MM.1S (cell line): ENCODE results near the gene SPDL1.

Experiments
- DNase-seq: peaks from one replicate; pipeline ENCODE4 v3.0.0-alpha.2; 2015
- H2AFZ ChIP-seq: fragments of 300-600 bp; sonication (generic); 2 replicates; pipeline ENCODE4 v1.6.0; 2016; ENCODE audit warnings: antibody characterized with exemption, low read length
- H3F3A ChIP-seq: fragments of 300-600 bp; sonication (generic); 2 replicates; pipeline ENCODE4 v1.6.1; 2016; ENCODE audit warnings: mild to moderate bottlenecking, antibody characterized with exemption, low read length, moderate library complexity, mixed read lengths; ENCODE audit not compliant: insufficient read depth
- H3K27ac ChIP-seq: fragments of 300-600 bp; sonication (generic); 2 replicates; pipeline ENCODE4 v1.5.1; 2016; ENCODE audit warnings: mild to moderate bottlenecking, low read length
- H3K27me3 ChIP-seq: fragments of 300-600 bp; sonication (generic); replicated peaks from 2 replicates; pipeline ENCODE4 v1.6.0; 2016; ENCODE audit warnings: low read length; ENCODE audit not compliant: insufficient read depth
- H3K36me3 ChIP-seq: fragments of 300-600 bp; sonication (generic); replicated peaks from 2 replicates; pipeline ENCODE4 v1.6.1; 2016; ENCODE audit warnings: mild to moderate bottlenecking, low read length, mixed read lengths; ENCODE audit not compliant: insufficient read depth
- H3K4me1 ChIP-seq: fragments of 300-600 bp; sonication (generic); 2 replicates; pipeline ENCODE4 v1.6.1; 2016; ENCODE audit warnings: low read length, mixed read lengths
- H3K4me2 ChIP-seq: fragments of 300-600 bp; sonication (generic); 2 replicates; pipeline ENCODE4 v1.6.0; 2016; ENCODE audit warnings: low read depth, low read length
- H3K4me3 ChIP-seq: fragments of 300-600 bp; sonication (generic); 2 replicates; pipeline ENCODE4 v1.5.1; 2016; ENCODE audit warnings: low read length, mixed read lengths
- H3K79me2 ChIP-seq: fragments of 300-600 bp; sonication (generic); 2 replicates; pipeline ENCODE4 v1.6.1; 2016; ENCODE audit warnings: mixed run types, low read length, mixed read lengths
- H3K9ac ChIP-seq: fragments of 300-600 bp; sonication (generic); 2 replicates; pipeline ENCODE4 v1.6.1; 2016; ENCODE audit warnings: low read length, mixed read lengths
- H3K9me2 ChIP-seq: fragments of 300-600 bp; sonication (generic); replicated peaks from 2 replicates; pipeline ENCODE4 v1.6.1; 2016; ENCODE audit warnings: mild to moderate bottlenecking, low read length, mixed read lengths; ENCODE audit not compliant: insufficient read depth
- H3K9me3 ChIP-seq: fragments of 300-600 bp; sonication (generic); replicated peaks from 2 replicates; pipeline ENCODE4 v1.6.1; 2016; ENCODE audit warnings: mild to moderate bottlenecking, low read length, mixed read lengths; ENCODE audit not compliant: insufficient read depth
- H4K20me1 ChIP-seq: fragments of 300-600 bp; sonication (generic); 2 replicates; pipeline ENCODE4 v1.6.1; 2016; ENCODE audit warnings: mild to moderate bottlenecking, low read length, moderate library complexity, mixed read lengths; ENCODE audit not compliant: insufficient read depth
- CTCF ChIP-seq: fragments of 300-600 bp; sonication (generic); IDR thresholded peaks from 2 replicates; pipeline ENCODE4 v1.5.1; 2016; ENCODE audit warnings: antibody characterized with exemption, low read length, mixed read lengths
- EZH2 ChIP-seq: fragments of 300-600 bp; sonication (generic); optimal IDR thresholded peaks from 2 replicates; pipeline ENCODE3; 2017; ENCODE audit warnings: low read depth, mild to moderate bottlenecking, antibody characterized with exemption, low read length, mixed read lengths
- EZH2phosphoT487 ChIP-seq: fragments of 300-600 bp; sonication (generic); IDR thresholded peaks from 2 replicates; pipeline ENCODE4 v1.6.1; 2018; ENCODE audit warnings: antibody characterized with exemption, low read length

Gene SPDL1

GRCh38 chr5:169648725-169649310 is 65.2 kb downstream of the SPDL1 start:
- Histone ChIP-seq H3K9me2 (no peaks in the 10 kb centered on the region), H3K4me3 (no peak overlapping the region), H4K20me1 (peaks cover 31% of the 10 kb centered on the region), H3K27me3 (no peaks in the 10 kb centered on the region), H3K4me2 (no peak overlapping the region), H3K27ac (no peak overlapping the region), H3K9ac (no peak overlapping the region), H3K4me1 (peaks cover 30% of the 10 kb centered on the region), H2AFZ (no peak overlapping the region), H3K36me3 (no peaks in the 10 kb centered on the region), H3K79me2 (peaks cover 99% of the 10 kb centered on the region), H3K9me3 (no peaks in the 10 kb centered on the region), H3F3A (no peaks in the 10 kb centered on the region)
- no peak for TF ChIP-seq EZH2
- DNase-seq: no peak

- no peaks in the 10 kb centered on the region for H3F3A ChIP-seq
- H3K9ac ChIP-seq: no peak overlapping the region
- H3K4me3 ChIP-seq: no peak overlapping the region
- H3K36me3 ChIP-seq: peaks cover 1% of the 10 kb centered on the region; the same call in 1 of the 2 replicates
- peaks cover 29% of the 10 kb centered on the region for H4K20me1 ChIP-seq
- H3K9me3 ChIP-seq: no peaks in the 10 kb centered on the region
- DNase-seq: no peak
- no peak for TF ChIP-seq EZH2
- TF ChIP-seq CTCF: no peak
- no peak for TF ChIP-seq EZH2phosphoT487
- peaks cover 99% of the 10 kb centered on the region for H3K79me2 ChIP-seq
- H3K27me3 ChIP-seq: no peaks in the 10 kb centered on the region
- H3K27ac ChIP-seq: no peak overlapping the region
- H3K4me2 ChIP-seq: no peak overlapping the region
- H3K4me1 ChIP-seq: peaks cover 30% of the 10 kb centered on the region
- no peaks in the 10 kb centered on the region for H3K9me2 ChIP-seq
- no peak overlapping the region for H2AFZ ChIP-seq
Measured at GRCh38 chr5:169649486-169649885, 65.9 kb downstream of the SPDL1 start.

- peak overlapping the region; percentile 12; the same call in 1 of the 2 replicates for H3K4me2 ChIP-seq
- H3K79me2 ChIP-seq: peaks cover 96% of the 10 kb centered on the region
- peaks cover 29% of the 10 kb centered on the region for H4K20me1 ChIP-seq
- peaks cover 30% of the 10 kb centered on the region for H3K4me1 ChIP-seq
- H3K9me2 ChIP-seq: no peaks in the 10 kb centered on the region
- no peak overlapping the region for H3K9ac ChIP-seq
- no peak overlapping the region for H3K27ac ChIP-seq
- DNase-seq: no peak
- no peak overlapping the region for H2AFZ ChIP-seq
- peaks cover 12% of the 10 kb centered on the region for H3K36me3 ChIP-seq
- no peaks in the 10 kb centered on the region for H3K27me3 ChIP-seq
- no peaks in the 10 kb centered on the region for H3F3A ChIP-seq
- no peaks in the 10 kb centered on the region for H3K9me3 ChIP-seq
- H3K4me3 ChIP-seq: no peak overlapping the region
- TF ChIP-seq CTCF (no peak), EZH2 (no peak), EZH2phosphoT487 (no peak)
Measured at GRCh38 chr5:169650701-169651331, 67.2 kb downstream of the SPDL1 start.

DNA sequence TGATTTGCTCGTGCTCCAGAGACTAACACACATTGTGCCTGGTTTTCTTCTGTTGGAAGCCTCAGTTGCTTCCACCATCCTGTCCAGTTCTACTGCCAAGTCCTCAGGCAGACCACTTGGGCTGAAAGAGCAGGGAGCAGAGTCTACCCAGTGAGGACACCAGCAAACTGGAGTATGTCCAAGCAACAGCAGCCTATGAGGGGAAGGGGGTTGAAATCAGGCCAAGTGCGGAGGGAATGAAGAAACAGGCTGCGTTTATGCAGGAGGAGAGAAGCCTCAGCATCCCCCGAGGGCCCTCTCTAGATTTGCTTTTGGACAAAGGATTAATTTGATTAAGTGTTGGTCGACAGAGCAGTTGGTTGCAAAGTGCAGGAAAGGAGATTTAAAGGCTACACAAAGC is 68.0 kb downstream of the SPDL1 start:
- no peak overlapping the region for H3K4me2 ChIP-seq
- H3K79me2 ChIP-seq: peaks cover 96% of the 10 kb centered on the region
- no peaks in the 10 kb centered on the region for H3K9me3 ChIP-seq
- H4K20me1 ChIP-seq: peaks cover 29% of the 10 kb centered on the region
- no peak overlapping the region for H3K27ac ChIP-seq
- no peak for TF ChIP-seq CTCF
- no peak for TF ChIP-seq EZH2
- no peak for TF ChIP-seq EZH2phosphoT487
- no peak overlapping the region for H2AFZ ChIP-seq
- H3K36me3 ChIP-seq: peaks cover 14% of the 10 kb centered on the region
- H3K27me3 ChIP-seq: no peaks in the 10 kb centered on the region
- DNase-seq: no peak
- H3F3A ChIP-seq: no peaks in the 10 kb centered on the region
- H3K9me2 ChIP-seq: no peaks in the 10 kb centered on the region
- H3K4me3 ChIP-seq: no peak overlapping the region
- H3K9ac ChIP-seq: no peak overlapping the region
- peaks cover 30% of the 10 kb centered on the region for H3K4me1 ChIP-seq
